ENCODE results near the gene PHAX.
"Not testable (repeated sequence)": the region's sequence is repeated elsewhere in the genome, so short reads cannot be mapped to it uniquely, and the experiment has no call there.

Gene PHAX

GRCh38 chr5:126600631-126601511 lies at the start of gene PHAX:
TSS of gene PHAX (plus strand) at chr5:126600947. CDS start at chr5:126600963, 16 bp downstream.
- peak; percentile 84 for DNase-seq

- DNase-seq = no peak
Observed at GRCh38 chr5:126552614-126553013, 48.1 kb upstream of the PHAX start.

DNA sequence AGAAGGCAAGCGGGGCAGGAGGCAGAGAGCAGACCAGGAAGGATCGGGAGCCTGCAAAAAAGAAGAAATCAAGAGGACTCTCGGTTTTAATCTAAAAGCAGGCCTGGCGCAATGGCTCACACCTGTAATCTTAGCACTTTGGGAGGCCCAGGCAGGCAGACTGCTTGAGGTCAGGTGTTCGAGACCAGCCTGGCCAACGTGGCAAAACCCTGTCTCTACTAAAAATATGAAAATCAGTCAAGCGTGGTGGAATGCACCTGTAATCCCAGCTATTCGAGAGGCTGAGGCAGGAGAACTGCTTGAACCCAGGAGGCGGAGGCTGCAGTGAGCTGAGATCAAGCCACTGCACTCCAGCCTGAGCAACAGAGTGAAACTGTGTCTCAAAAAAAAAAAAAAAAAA lies 45.6 kb upstream of the PHAX start:
- DNase-seq = not testable (repeated sequence)

GRCh38 chr5:126561908-126562307 lies 38.8 kb upstream of the PHAX start:
- no peak for DNase-seq

- no peak for DNase-seq
Observed at GRCh38 chr5:126562823-126563222, 37.9 kb upstream of the PHAX start.

- DNase-seq = no peak
Observed at GRCh38 chr5:126568206-126568755, 32.5 kb upstream of the PHAX start.

DNA sequence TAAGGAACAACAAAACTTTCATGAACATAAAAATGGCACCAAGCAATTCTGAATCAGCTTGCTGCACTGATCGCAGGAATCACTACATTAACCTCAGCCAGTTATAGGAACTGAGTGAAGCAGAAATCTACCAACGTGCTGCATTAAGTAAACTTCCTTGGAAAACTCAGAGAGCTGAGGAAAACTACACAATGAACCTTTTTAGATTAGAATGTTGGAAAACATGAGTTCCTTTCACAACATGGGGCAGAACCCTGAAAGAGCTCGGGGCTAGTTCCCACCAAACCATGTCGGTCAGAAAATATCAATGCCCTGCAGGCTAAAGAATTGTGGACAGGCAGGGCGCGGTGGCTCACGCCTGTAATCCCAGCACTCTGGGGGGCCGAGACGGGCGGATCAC lies 25.1 kb upstream of the PHAX start:
- no peak for DNase-seq

DNA sequence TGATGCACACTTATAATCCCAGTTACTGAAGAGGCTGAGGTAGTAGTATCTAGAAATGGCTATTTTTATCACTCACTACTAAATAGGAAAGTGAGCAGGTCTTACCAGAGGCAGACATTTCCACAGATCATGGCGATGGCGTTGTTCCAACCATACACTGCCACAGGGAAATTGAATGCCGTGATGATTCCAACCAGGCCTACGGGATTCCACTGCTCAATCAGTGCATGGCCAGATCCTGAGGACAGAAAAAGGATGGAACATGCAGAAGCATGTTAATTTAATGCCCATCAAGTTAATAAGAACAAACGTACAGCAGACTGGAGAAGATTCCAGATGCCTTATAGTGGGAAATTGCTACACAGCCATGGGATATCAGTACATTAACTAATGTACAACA lies 23.8 kb upstream of the PHAX start:
- DNase-seq = no peak

DNA sequence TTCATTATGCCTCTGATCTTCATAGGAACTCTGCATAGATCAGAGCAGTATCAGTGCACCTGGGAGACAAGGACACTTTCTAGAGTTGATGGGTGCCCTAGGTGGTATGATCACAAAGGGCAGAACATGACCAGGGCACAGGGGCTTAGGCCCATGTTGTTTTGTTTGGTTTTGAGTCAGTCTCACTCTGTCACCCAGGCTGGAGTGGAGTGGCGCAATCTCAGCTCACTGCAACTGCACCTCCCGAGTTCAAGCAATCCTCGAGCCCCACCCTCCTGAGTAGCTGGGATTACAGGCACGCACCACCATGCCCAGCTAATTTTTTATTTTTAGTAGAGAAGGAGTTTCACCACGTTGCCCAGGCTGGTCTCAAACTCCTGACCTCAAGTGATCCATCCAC lies 23.3 kb upstream of the PHAX start:
- no peak for DNase-seq

DNA sequence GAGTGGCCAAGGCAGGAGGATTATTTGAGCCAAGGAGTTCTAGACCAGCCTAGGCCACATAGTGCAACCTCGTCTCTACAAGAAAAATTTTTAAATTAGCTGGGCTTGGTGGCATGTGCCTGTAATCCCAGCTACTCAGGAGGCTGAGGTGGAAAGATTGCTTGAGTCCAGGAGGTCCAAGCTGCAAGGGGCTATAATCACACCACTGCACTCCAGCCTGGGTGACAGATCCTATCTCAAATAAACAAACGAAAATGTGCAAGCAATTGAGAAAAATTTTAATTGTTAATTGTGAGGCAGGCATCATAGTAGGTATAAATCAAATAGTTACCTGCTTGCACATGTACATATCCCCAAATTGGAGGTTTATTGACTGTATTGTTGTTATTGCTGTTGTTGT lies 21.0 kb upstream of the PHAX start:
- no peak for DNase-seq

DNA sequence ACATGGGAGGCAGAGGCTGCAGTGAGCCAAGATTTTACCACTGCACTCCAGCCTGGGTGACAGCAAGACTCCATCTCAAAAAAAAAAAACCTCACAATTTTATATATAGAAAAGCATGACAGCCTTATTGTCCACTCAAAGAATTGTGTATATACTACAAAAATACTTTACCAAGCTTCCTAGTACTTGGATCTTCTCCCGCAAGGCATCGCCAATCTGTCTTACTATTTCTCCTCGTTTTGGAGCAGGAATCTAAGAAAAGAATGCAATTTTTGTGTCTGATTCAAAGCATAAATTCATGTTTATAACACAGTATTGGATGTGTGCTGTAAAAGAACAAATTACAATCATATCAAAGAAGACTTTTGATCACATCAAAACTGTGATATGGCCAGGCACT lies 17.0 kb upstream of the PHAX start:
- no peak for DNase-seq

GRCh38 chr5:126587551-126588390 lies 13.0 kb upstream of the PHAX start:
- no peak for DNase-seq

- no peak for DNase-seq
Observed at GRCh38 chr5:126589536-126590297, 11.0 kb upstream of the PHAX start.

DNA sequence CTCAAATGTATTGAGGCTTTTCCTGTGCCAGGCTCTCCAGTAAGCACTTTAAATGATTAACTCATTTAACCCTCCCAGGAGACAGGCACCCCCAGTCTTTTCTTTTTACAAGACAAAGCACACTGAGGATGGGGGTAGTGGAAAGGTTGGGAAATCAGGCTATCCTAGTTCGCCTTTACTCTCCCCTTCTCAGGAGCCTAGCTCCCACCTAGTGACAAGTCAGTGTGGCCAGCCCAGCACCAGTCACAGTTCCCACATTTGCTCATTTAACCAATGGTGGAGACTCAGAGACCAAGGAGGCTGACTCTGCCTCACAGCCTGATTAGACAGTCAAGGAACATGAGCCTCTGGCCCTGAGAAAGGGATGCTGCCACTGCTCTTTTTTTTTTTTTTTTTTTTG lies 9.2 kb upstream of the PHAX start:
- no peak for DNase-seq

GRCh38 chr5:126594748-126595485 lies 5.8 kb upstream of the PHAX start, which contains the start of gene ALDH7A1:
TSS of gene ALDH7A1 (minus strand) at chr5:126595219. CDS start at chr5:126595198, 21 bp downstream.
- peak; percentile 28 for DNase-seq

- DNase-seq = no peak
Observed at GRCh38 chr5:126595486-126596083, 5.2 kb upstream of the PHAX start.

GRCh38 chr5:126597156-126597555 lies 3.6 kb upstream of the PHAX start:
- DNase-seq = no peak

DNA sequence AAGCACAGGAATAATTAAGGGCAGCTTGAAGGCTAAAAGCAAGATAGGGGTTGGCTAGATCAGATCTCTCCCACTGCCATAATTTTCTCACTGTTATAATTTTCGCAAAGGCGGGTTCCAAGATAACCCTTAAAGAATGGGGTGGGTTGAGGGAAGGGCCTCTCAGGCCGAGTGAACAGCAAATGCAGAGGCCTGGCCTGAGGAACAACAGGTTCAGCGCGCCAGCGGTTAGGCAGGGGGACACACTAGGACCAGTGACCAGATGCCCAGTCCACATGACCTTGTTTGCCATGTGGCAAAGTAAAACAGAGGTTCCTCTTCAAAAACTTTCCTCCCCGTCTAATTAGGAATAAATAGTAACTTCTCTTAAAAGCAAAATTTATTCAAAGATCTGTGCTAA lies 1.2 kb upstream of the PHAX start:
- DNase-seq = no peak

DNA sequence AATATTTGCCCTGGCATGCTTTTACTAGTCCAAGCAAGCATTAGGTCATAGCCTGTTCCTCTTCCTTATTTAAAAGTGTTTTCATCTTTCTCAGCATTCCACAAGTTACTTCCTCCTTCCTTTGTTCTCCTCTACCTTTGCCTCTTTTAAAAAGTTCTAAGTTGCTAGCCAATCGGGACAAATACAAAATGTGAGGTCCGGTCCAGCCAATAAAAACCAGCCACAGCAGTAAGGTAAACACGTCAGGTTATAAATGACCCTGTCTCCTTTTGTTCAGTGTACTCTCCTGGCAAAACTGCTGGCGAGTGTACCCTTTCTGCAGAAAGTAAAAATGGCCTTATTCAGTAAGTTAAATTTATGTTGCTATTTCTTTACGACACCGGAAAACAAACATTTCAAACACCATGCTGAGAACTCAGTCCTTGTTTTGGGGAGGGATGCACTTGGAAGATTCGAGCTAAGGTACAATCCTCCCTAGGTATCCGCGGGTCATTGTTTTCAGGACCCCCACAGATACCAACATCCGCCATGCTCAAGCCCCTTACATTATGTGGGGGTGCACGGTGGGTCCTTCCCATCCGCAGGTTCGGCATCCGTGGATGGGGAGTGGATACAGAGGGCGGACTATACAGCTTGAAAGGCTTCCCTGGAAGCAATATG lies 646 bp upstream of the PHAX start:
- not testable (repeated sequence) for DNase-seq

DNA sequence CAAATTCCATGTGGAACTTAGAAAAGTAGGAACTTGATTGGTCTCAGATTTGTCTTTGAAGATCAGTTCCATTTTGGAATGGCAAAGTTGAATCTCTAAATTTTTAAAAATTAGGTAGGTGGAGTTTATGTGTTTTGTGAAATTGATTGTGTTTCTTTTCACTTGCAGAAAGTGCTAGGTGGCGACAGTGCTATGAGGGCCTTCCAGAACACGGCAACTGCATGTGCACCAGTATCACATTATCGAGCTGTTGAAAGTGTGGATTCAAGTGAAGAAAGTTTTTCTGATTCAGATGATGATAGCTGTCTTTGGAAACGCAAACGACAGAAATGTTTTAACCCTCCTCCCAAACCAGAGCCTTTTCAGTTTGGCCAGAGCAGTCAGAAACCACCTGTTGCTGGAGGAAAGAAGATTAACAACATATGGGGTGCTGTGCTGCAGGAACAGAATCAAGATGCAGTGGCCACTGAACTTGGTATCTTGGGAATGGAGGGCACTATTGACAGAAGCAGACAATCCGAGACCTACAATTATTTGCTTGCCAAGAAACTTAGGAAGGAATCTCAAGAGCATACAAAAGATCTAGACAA lies 2.8 kb downstream of the PHAX start:
- DNase-seq = no peak

DNA sequence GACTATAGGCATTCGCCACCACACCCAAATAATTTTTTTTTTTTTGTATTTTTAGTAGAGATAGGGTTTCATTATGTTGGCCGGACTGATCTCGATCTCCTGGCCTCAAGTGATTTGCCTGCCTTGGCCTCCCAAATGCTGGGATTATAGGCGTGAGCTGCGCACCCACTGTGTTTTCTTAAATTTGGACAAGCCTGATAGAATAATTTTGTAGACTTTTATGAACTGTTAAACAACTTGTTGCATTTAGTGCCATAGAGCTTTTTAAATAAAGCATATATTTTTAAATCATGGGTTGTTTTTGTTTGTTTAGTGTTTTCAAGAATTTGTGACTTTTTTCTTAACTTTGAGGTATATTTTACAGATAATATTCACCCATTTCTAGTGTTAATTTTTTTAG lies 4.8 kb downstream of the PHAX start:
- no peak for DNase-seq
